K562 (cell line): ENCODE results near the gene CFAP97D1. TPM values are rescaled to one million over a fixed set of nuclear protein-coding genes. Genes with fewer than 3 reads are reported as not detected.
A peak's percentile ranks its signal among the peaks of the same experiment; 100 is the strongest.

Experiments
- ATAC-seq: fragments of 200-7000 bp; cut with Tn5 transposase; 3 replicates; pipeline ENCODE4 v1.9.1; 2020; ENCODE audit warnings: moderate library complexity
- Bru-seq: library from RNA; stranded (reverse); fragments of 400-500 nt; gene quantifications from one replicate; lab custom pipeline; 2021; lab: Mats Ljungman, UMichigan
- BruChase-seq, 2 experiments: library from RNA; stranded (reverse); fragments of 400-500 nt; gene quantifications; one replicate each; lab custom pipeline; 2021; lab: Mats Ljungman, UMichigan
- BruUV-seq: library from RNA; stranded (reverse); fragments of 400-500 nt; replicated peaks from 2 replicates; lab custom pipeline; 2021; lab: Mats Ljungman, UMichigan
- CTCF ChIA-PET: fragments of 300-600 bp; formaldehyde crosslinking; extraction: SDS; loops from one replicate; lab custom pipeline; 2021; ENCODE audit warnings: low intra/inter-chr PET ratio; lab: Yijun Ruan, JAX
- POLR2A ChIA-PET: fragments of 300-600, 350-650 bp; sonication (Branson Sonifier 250); formaldehyde crosslinking; extraction: SDS; loops from one replicate; lab custom pipeline; 2021; ENCODE audit warnings: antibody characterized with exemption, inconsistent platforms; lab: Yijun Ruan, JAX
- DNase-seq, 4 experiments: peaks; one replicate each; pipeline versions ENCODE4 v3.0.0 to v3.0.0-alpha.2; 2011 to 2018; ENCODE audit warnings: low spot score in 3 of 4, mixed read lengths in 3 of 4; ENCODE audit errors: extremely low read depth in 1 of 4
- FAIRE-seq: peaks from 2 replicates; lab custom pipeline; 2011; peaks lifted over from hg19 to GRCh38; lab: Jason Lieb, UNC
- H2AFZ ChIP-seq: 2 replicates; pipeline ENCODE4 v1.6.0; 2011; ENCODE audit warnings: low read depth, low read length, control low read depth, inconsistent platforms
- H3K27ac ChIP-seq: fragments of 200-600 bp; 3 replicates; pipeline ENCODE4 v1.8.0; 2011; ENCODE audit warnings: low read depth, mild to moderate bottlenecking, control low read depth, inconsistent platforms, low read length, moderate library complexity, mixed read lengths; ENCODE audit errors: extremely low read depth
- H3K27me3 ChIP-seq, 2 experiments: fragments of 300-600 bp in 1 of 2; 2 replicates in 1 of 2; 3 replicates in 1 of 2; pipeline versions ENCODE4 v1.6.0 to v1.8.0; 2011; ENCODE audit warnings: inconsistent platforms in 2 of 2, low read length in 2 of 2, mild to moderate bottlenecking in 1 of 2, mixed read lengths in 1 of 2, moderate library complexity in 1 of 2; ENCODE audit not compliant: control insufficient read depth in 2 of 2, insufficient read depth in 2 of 2
- H3K36me3 ChIP-seq: fragments of 300-600 bp; 3 replicates; pipeline ENCODE4 v1.8.0; 2011; ENCODE audit warnings: mild to moderate bottlenecking, low read length, inconsistent platforms; ENCODE audit not compliant: control insufficient read depth, insufficient read depth
- H3K4me1 ChIP-seq, 2 experiments: fragments of 200-600 bp in 1 of 2; replicated peaks in 1 of 2; 2 replicates in 1 of 2; 3 replicates in 1 of 2; pipeline versions ENCODE4 v1.5.1 to v1.8.0; 2011; ENCODE audit warnings: inconsistent platforms in 2 of 2, low read length in 2 of 2, mild to moderate bottlenecking in 1 of 2, mixed read lengths in 1 of 2, moderate library complexity in 1 of 2; ENCODE audit not compliant: control insufficient read depth in 2 of 2, insufficient read depth in 2 of 2
- H3K4me2 ChIP-seq: 2 replicates; pipeline ENCODE4 v1.6.1; 2011; ENCODE audit warnings: low read length, control low read depth, inconsistent platforms, mixed read lengths; ENCODE audit not compliant: insufficient read depth
- H3K4me3 ChIP-seq: fragments of 200-600 bp; sonication (generic), shearing (Covaris generic); 2 replicates; pipeline ENCODE4 v1.5.1; 2016; ENCODE audit warnings: control low read depth, inconsistent platforms
- H3K79me2 ChIP-seq: fragments of 200-600 bp; 3 replicates; pipeline ENCODE4 v1.8.0; 2011; ENCODE audit warnings: low read length, inconsistent platforms; ENCODE audit not compliant: control insufficient read depth, insufficient read depth
- H3K9ac ChIP-seq, 2 experiments: 2 replicates each; pipeline versions ENCODE4 v1.6.0 to v1.6.1; 2011; ENCODE audit warnings: low read depth in 2 of 2, low read length in 2 of 2, control low read depth in 1 of 2, inconsistent platforms in 1 of 2, mild to moderate bottlenecking in 1 of 2, mixed read lengths in 1 of 2; ENCODE audit not compliant: insufficient read depth in 1 of 2
- H3K9me1 ChIP-seq: one replicate; pipeline ENCODE4 v1.6.0; 2011; ENCODE audit warnings: inconsistent platforms, mild to moderate bottlenecking, low read length, moderate library complexity; ENCODE audit not compliant: control insufficient read depth, insufficient read depth
- H3K9me3 ChIP-seq: replicated peaks from 2 replicates; pipeline ENCODE4 v1.5.1; 2011; ENCODE audit warnings: low read depth, low read length, inconsistent platforms; ENCODE audit not compliant: control insufficient read depth, insufficient read depth
- H4K20me1 ChIP-seq: replicated peaks from 2 replicates; pipeline ENCODE4 v1.6.1; 2011; ENCODE audit warnings: low read length, inconsistent platforms, mixed read lengths; ENCODE audit not compliant: control insufficient read depth, insufficient read depth
- HDAC3 ChIP-seq: fragments of 450-650 bp; IDR thresholded peaks from 2 replicates; pipeline ENCODE4 v1.6.1; 2018; ENCODE audit warnings: borderline replicate concordance, mild to moderate bottlenecking, moderate library complexity; ENCODE audit not compliant: partially characterized antibody
- TCF7 ChIP-seq: sonication (generic); IDR thresholded peaks from 2 replicates; pipeline ENCODE4 v1.6.1; 2016; ENCODE audit warnings: antibody characterized with exemption, borderline replicate concordance
- WGBS: fragments of 100-300 bp; shearing (Covaris generic); methylation state at CpG from one replicate; pipeline ENCODE4 v1.1.6; 2016; ENCODE audit warnings: low coverage, mixed read lengths; ENCODE audit not compliant: insufficient coverage; ENCODE audit errors: missing lambda C conversion rate; 5-methylcytosine and 5-hydroxymethylcytosine counted together
- in situ Hi-C: fragments of 300-500 bp; cut with MboI; formaldehyde crosslinking; loops from 4 replicates; pipeline ENCODE4 v1.15.0; 2018; ENCODE audit warnings: inconsistent platforms, mixed read lengths
- intact Hi-C: fragments of 100-400 bp; cut with micrococcal nuclease; formaldehyde crosslinking; loops from 2 replicates; pipeline ENCODE4 v1.14.2; 2022
- long read RNA-seq, 3 experiments: library from polyadenylated mRNA in 2 of 3; library from RNA in 1 of 3; unstranded in 2 of 3; stranded (forward) in 1 of 3; transcript quantifications; one replicate each; pipeline ENCODE4 v2.0.0, GENCODE V29; 2019 to 2022
- polyA minus RNA-seq, 3 experiments: library from RNA; depleted of rRNA, polyadenylated mRNA; stranded (reverse); fragments of >200 nt; gene quantifications; 2 replicates each; pipeline ENCODE4 v1.2.3, GENCODE V29; 2011
- polyA plus RNA-seq, 8 experiments: library from polyadenylated mRNA; depleted of rRNA in 4 of 8; stranded (reverse) in 5 of 8; unstranded in 3 of 8; fragments of >200 nt; fragmentation: Nextera tagmentation in 2 of 8; fragmentation: Illumina TruSeq in 1 of 8; extraction: Ambion mirVana in 2 of 8; extraction: Trizol in 1 of 8; gene quantifications; 2 replicates each; pipeline versions ENCODE4 v1.2.1 to v1.2.3, GENCODE V29; 2011 to 2014; ENCODE audit warnings: inconsistent platforms in 1 of 8, missing spikeins in 1 of 8
- total RNA-seq, 7 experiments: library from RNA; depleted of rRNA in 6 of 7; stranded (reverse); fragments of >200 nt in 6 of 7; fragmentation: Illumina TruSeq in 2 of 7; extraction: Trizol in 2 of 7; gene quantifications; 2 replicates each; pipeline versions ENCODE4 v1.2.1 to v1.2.3, GENCODE V29; 2011 to 2021; ENCODE audit warnings: low replicate concordance in 1 of 7
- TF ChIP-seq, protein P1 (sequence below), 2 experiments: IDR thresholded peaks; 2 replicates each; pipeline ENCODE4 v1.6.1; 2012; ENCODE audit warnings: improper control_type of control experiment in 2 of 2, low read depth in 2 of 2, low read length in 2 of 2, borderline replicate concordance in 1 of 2

CFAP97D1 gene
- 0.07 TPM in 1 of 2 replicates, not detected in the other for total RNA-seq (2011; cell fraction: chromatin; rRNA removed; ENCODE audit: low replicate concordance)
- not detected in 2 replicates for total RNA-seq (2011; cell fraction: nucleolus; rRNA removed)
- total RNA-seq (2011; cell fraction: nucleoplasm; rRNA removed), result not detected in 2 replicates
- not detected in 2 replicates for total RNA-seq (2014; rRNA removed)
- total RNA-seq (2014; rRNA removed; fragmentation: Illumina TruSeq; extraction: Trizol), result not detected in 2 replicates
- not detected in 2 replicates for total RNA-seq (2015; rRNA removed; fragmentation: Illumina TruSeq; extraction: Trizol)
- total RNA-seq (2021), result not detected in 2 replicates
- not detected in 2 replicates for polyA plus RNA-seq (2011; rRNA removed)
- not detected in 2 replicates for polyA plus RNA-seq (2011; cell fraction: cytosol; rRNA removed)
- polyA plus RNA-seq (2011; cell fraction: nucleus; rRNA removed), result not detected in 2 replicates
- polyA plus RNA-seq (2012), result 0.01 TPM in 1 of 2 replicates, not detected in the other
- not detected in 2 replicates for polyA plus RNA-seq (2014; fragmentation: Illumina TruSeq; extraction: Trizol)
- polyA plus RNA-seq (2014; fragmentation: Nextera tagmentation; extraction: Ambion mirVana), result not detected
- not detected in 2 replicates for polyA plus RNA-seq (2014; rRNA removed)
- 0.04 TPM in 1 of 2 replicates, not detected in the other for polyA minus RNA-seq (2011; rRNA and poly(A)+ RNA removed)
- not detected in 2 replicates for polyA minus RNA-seq (2011; cell fraction: cytosol; rRNA and poly(A)+ RNA removed)
- polyA minus RNA-seq (2011; cell fraction: nucleus; rRNA and poly(A)+ RNA removed), result not detected in 2 replicates
- Bru-seq, nascent RNA, result percentile 15 among the genes with signal in this experiment
- percentile 13 among the genes with signal in this experiment for BruChase-seq, experiment 1, labeled RNA remaining after a 2-hour chase
- BruChase-seq, experiment 2, labeled RNA remaining after a 6-hour chase, result percentile 11 among the genes with signal in this experiment
- long read RNA-seq, experiment 1, result 0 reads
- long read RNA-seq, experiment 2, result 0 reads
- long read RNA-seq, experiment 3, result 0 reads

GRCh38 chr17:43780135-43780534 lies at the start of gene CFAP97D1:
Gene CFAP97D1, plus strand, starts transcription at chr17:43780435. Its CDS starts 28 bp downstream, at chr17:43780463.
- peak within 1 kb of the TSS; percentile 73 for H3K4me3 ChIP-seq
- H2AFZ ChIP-seq, result peak within 1 kb of the TSS; percentile 95
- TF ChIP-seq HDAC3, result no peak
- no peak for TF ChIP-seq TCF7
- TF ChIP-seq, protein P1, sequence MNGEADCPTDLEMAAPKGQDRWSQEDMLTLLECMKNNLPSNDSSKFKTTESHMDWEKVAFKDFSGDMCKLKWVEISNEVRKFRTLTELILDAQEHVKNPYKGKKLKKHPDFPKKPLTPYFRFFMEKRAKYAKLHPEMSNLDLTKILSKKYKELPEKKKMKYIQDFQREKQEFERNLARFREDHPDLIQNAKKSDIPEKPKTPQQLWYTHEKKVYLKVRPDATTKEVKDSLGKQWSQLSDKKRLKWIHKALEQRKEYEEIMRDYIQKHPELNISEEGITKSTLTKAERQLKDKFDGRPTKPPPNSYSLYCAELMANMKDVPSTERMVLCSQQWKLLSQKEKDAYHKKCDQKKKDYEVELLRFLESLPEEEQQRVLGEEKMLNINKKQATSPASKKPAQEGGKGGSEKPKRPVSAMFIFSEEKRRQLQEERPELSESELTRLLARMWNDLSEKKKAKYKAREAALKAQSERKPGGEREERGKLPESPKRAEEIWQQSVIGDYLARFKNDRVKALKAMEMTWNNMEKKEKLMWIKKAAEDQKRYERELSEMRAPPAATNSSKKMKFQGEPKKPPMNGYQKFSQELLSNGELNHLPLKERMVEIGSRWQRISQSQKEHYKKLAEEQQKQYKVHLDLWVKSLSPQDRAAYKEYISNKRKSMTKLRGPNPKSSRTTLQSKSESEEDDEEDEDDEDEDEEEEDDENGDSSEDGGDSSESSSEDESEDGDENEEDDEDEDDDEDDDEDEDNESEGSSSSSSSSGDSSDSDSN (IDR thresholded peaks at IDR 0.05; ENCODE audit: borderline replicate concordance in 1 of 2, low read depth in 2 of 2, low read length in 2 of 2), result no peak
- ChIA-PET POLR2A (interaction anchor here (0.9 kb wide), 1 partner anchor 37 kb away, joined by 3 read pairs; no protein-coding TSS in a partner anchor), CTCF (interaction anchor here (1.3 kb wide), 1 partner anchor 66 kb away, joined by 5 read pairs; no protein-coding TSS in a partner anchor)
- peaks cover 31 to 45% of the 10 kb centered on the region in 2 experiments for H3K27me3 ChIP-seq
- ATAC-seq, result no peak
- peak within 1 kb of the TSS; percentile 84 for H3K4me2 ChIP-seq
- H3K9me1 ChIP-seq, result no peaks in the 10 kb centered on the region
- DNase-seq, result no peak
- peaks cover 7 to 20% of the 10 kb centered on the region in 2 experiments; a peak in 4 of 5 replicates for H3K4me1 ChIP-seq
- 7% methylated on average over 7 of the region's 7 CpGs for WGBS
- no peak for FAIRE-seq
- peak within 1 kb of the TSS; percentile 54 to 95; a peak in 3 of 4 replicates for H3K9ac ChIP-seq
- no TSS peak for BruUV-seq
- H4K20me1 ChIP-seq, result no peaks in the 10 kb centered on the region
- H3K9me3 ChIP-seq, result no peaks in the 10 kb centered on the region
- in situ Hi-C loops (no loop called here), intact Hi-C loops (no loop called here)
- no peaks in the 10 kb centered on the region for H3K79me2 ChIP-seq
- H3K27ac ChIP-seq, result no peak within 1 kb of the TSS
- peaks cover 6% of the 10 kb centered on the region; the same call in 1 of the 3 replicates for H3K36me3 ChIP-seq
